HepG2 (cell line): ENCODE measurements around the gene SLF1. TPM values are rescaled to one million over a fixed set of nuclear protein-coding genes. Genes with fewer than 3 reads are reported as not detected.

Experiments used
- ATAC-seq: fragments of 200-7000 bp; cut with Tn5 transposase; 3 replicates; pipeline ENCODE4 v1.9.1; 2020; ENCODE audit warnings: mild to moderate bottlenecking, moderate library complexity
- BruUV-seq: library from RNA; stranded (reverse); fragments of 400-500 nt; replicated peaks from 2 replicates; lab custom pipeline; 2021; lab: Mats Ljungman, UMichigan
- CTCF ChIA-PET: fragments of 300-600 bp; formaldehyde crosslinking; extraction: SDS; loops from one replicate; lab custom pipeline; 2021; ENCODE audit warnings: low total read pairs, inconsistent platforms, low intra/inter-chr PET ratio; lab: Yijun Ruan, JAX
- POLR2A ChIA-PET: fragments of 350-600 bp; sonication (Branson Sonifier 250); formaldehyde crosslinking; loops from one replicate; lab custom pipeline; 2020; ENCODE audit warnings: antibody characterized with exemption, inconsistent platforms; lab: Yijun Ruan, JAX
- DNase-seq: peaks from one replicate; pipeline ENCODE4 v3.0.0-alpha.2; 2015; ENCODE audit warnings: low spot score
- FAIRE-seq: peaks from 3 replicates; lab custom pipeline; 2011; peaks lifted over from hg19 to GRCh38; lab: Jason Lieb, UNC
- H2AFZ ChIP-seq: one replicate; pipeline ENCODE4 v1.6.1; 2011; ENCODE audit warnings: low read length, inconsistent platforms
- H3K27ac ChIP-seq: fragments of 300-600 bp; 3 replicates; pipeline ENCODE4 v1.8.0; 2011; ENCODE audit warnings: mixed run types, mild to moderate bottlenecking, mixed read lengths, low read length, inconsistent platforms; ENCODE audit not compliant: insufficient read depth; ENCODE audit errors: extremely low read length
- H3K27me3 ChIP-seq, 2 experiments: fragments of 200-600 bp in 1 of 2; 2 replicates in 1 of 2; 3 replicates in 1 of 2; pipeline versions ENCODE4 v1.6.0 to v1.8.0; 2011; ENCODE audit warnings: low read length in 2 of 2, mild to moderate bottlenecking in 2 of 2, moderate library complexity in 2 of 2, inconsistent platforms in 1 of 2; ENCODE audit not compliant: insufficient read depth in 2 of 2, control insufficient read depth in 1 of 2
- H3K36me3 ChIP-seq, 2 experiments: fragments of 200-600 bp in 1 of 2; replicated peaks in 1 of 2; 2 replicates in 1 of 2; 3 replicates in 1 of 2; pipeline versions ENCODE4 v1.5.1 to v1.8.0; 2011; ENCODE audit warnings: low read length in 2 of 2, inconsistent platforms in 1 of 2; ENCODE audit not compliant: insufficient read depth in 2 of 2, control insufficient read depth in 1 of 2
- H3K4me1 ChIP-seq: 2 replicates; pipeline ENCODE4 v1.5.1; 2012; ENCODE audit warnings: low read length, inconsistent platforms; ENCODE audit not compliant: insufficient read depth
- H3K4me2 ChIP-seq: 2 replicates; pipeline ENCODE4 v1.6.0; 2011; ENCODE audit warnings: low read depth, low read length, inconsistent platforms
- H3K4me3 ChIP-seq, 3 experiments: fragments of 200-600 bp in 1 of 3; sonication (generic), shearing (Covaris generic) in 1 of 3; replicated peaks in 1 of 3; 2 replicates each; pipeline ENCODE4 v1.5.1; 2011 to 2016; ENCODE audit warnings: low read length in 3 of 3, inconsistent platforms in 2 of 3, low read depth in 2 of 3, mild to moderate bottlenecking in 2 of 3, control low read depth in 1 of 3, mixed read lengths in 1 of 3; ENCODE audit not compliant: insufficient read depth in 1 of 3
- H3K79me2 ChIP-seq: one replicate; pipeline ENCODE4 v1.6.1; 2011; ENCODE audit warnings: low read length, inconsistent platforms; ENCODE audit not compliant: insufficient read depth
- H3K9ac ChIP-seq: 2 replicates; pipeline ENCODE4 v1.6.0; 2011; ENCODE audit warnings: mild to moderate bottlenecking, low read depth, low read length, inconsistent platforms; ENCODE audit not compliant: insufficient read depth
- H3K9me3 ChIP-seq: 2 replicates; pipeline ENCODE4 v1.5.1; 2012; ENCODE audit warnings: mild to moderate bottlenecking, low read length
- H4K20me1 ChIP-seq: 2 replicates; pipeline ENCODE4 v1.6.0; 2011; ENCODE audit warnings: inconsistent platforms, mild to moderate bottlenecking, low read length, moderate library complexity; ENCODE audit not compliant: insufficient read depth
- BCL3 ChIP-seq: sonication (generic); formaldehyde crosslinking; IDR thresholded peaks from 2 replicates; pipeline ENCODE4 v1.5.1; 2020; ENCODE audit warnings: mild to moderate bottlenecking, missing genetic modification reagents, moderate library complexity
- EP300 ChIP-seq, 3 experiments: sonication (generic) in 1 of 3; formaldehyde crosslinking in 1 of 3; IDR thresholded peaks; 2 replicates each; pipeline versions ENCODE4 v1.5.1 to v1.6.1; 2011 to 2020; ENCODE audit warnings: low read depth in 2 of 3, low read length in 2 of 3, borderline replicate concordance in 1 of 3, improper control_type of control experiment in 1 of 3, mild to moderate bottlenecking in 1 of 3, missing genetic modification reagents in 1 of 3, moderate library complexity in 1 of 3
- GRHL1 ChIP-seq: sonication (generic); formaldehyde crosslinking; conservative IDR thresholded peaks from 2 replicates; pipeline ENCODE4 v1.8.0; 2022; ENCODE audit warnings: missing genetic modification reagents
- KDM6A ChIP-seq: IDR thresholded peaks from 2 replicates; pipeline ENCODE4 v1.6.1; 2016; ENCODE audit warnings: low read depth
- MAF1 ChIP-seq: sonication (generic); formaldehyde crosslinking; IDR thresholded peaks from 2 replicates; pipeline ENCODE4 v1.5.0; 2020; ENCODE audit warnings: missing genetic modification reagents, borderline replicate concordance
- RELA ChIP-seq: sonication (generic); formaldehyde crosslinking; IDR thresholded peaks from 2 replicates; pipeline ENCODE4 v1.4.0; 2020; ENCODE audit warnings: missing genetic modification reagents
- TFDP2 ChIP-seq: sonication (generic); formaldehyde crosslinking; IDR thresholded peaks from 2 replicates; pipeline ENCODE4 v1.4.0; 2020; ENCODE audit warnings: missing genetic modification reagents
- WIZ ChIP-seq: sonication (generic); formaldehyde crosslinking; IDR thresholded peaks from 2 replicates; pipeline ENCODE4 v1.5.1; 2020; ENCODE audit warnings: mild to moderate bottlenecking, missing genetic modification reagents
- ZC3H4 ChIP-seq: sonication (generic); formaldehyde crosslinking; IDR thresholded peaks from 2 replicates; pipeline ENCODE4 v1.4.0; 2020; ENCODE audit warnings: missing genetic modification reagents, borderline replicate concordance
- ZNF264 ChIP-seq: sonication (generic); formaldehyde crosslinking; IDR thresholded peaks from 2 replicates; pipeline ENCODE4 v1.4.0; 2020; ENCODE audit warnings: missing genetic modification reagents
- ZSCAN31 ChIP-seq: sonication (generic); formaldehyde crosslinking; IDR thresholded peaks from 2 replicates; pipeline ENCODE4 v1.5.0; 2020; ENCODE audit warnings: low read depth, mild to moderate bottlenecking, missing genetic modification reagents
- ZSCAN9 ChIP-seq: IDR thresholded peaks from 2 replicates; pipeline ENCODE4 v1.6.1; 2016; ENCODE audit warnings: borderline replicate concordance
- WGBS: methylation state at CpG from one replicate; pipeline ENCODE4 v1.1.6; 2017; ENCODE audit warnings: low lambda C conversion rate; 5-methylcytosine and 5-hydroxymethylcytosine counted together
- in situ Hi-C: cut with HindIII; loops from 2 replicates; pipeline ENCODE4 v1.10.0; 2017; ENCODE audit warnings: low pct_unique_long_range_greater_than_20kb; ENCODE audit not compliant: extremely low pct_ligation_motif_present
- intact Hi-C: fragments of 100-400 bp; cut with micrococcal nuclease; formaldehyde crosslinking; loops from one replicate; pipeline ENCODE4 v1.10.0; 2022; ENCODE audit not compliant: unreplicated experiment
- polyA plus RNA-seq, 8 experiments: library from polyadenylated mRNA; depleted of rRNA in 3 of 8; stranded (reverse) in 7 of 8; unstranded in 1 of 8; fragments of >200 nt; fragmentation: Illumina TruSeq in 4 of 8; extraction: Trizol in 4 of 8; gene quantifications; 2 replicates each; pipeline versions ENCODE4 v1.2.1 to v1.2.3, GENCODE V29; 2011 to 2016; ENCODE audit warnings: low read depth in 4 of 8, missing spikeins in 1 of 8, mixed read lengths in 1 of 8; ENCODE audit not compliant: insufficient read depth in 1 of 8
- total RNA-seq, 5 experiments: library from RNA; depleted of rRNA; stranded (reverse); fragments of >200 nt; fragmentation: Illumina TruSeq; extraction: Trizol; gene quantifications; 2 replicates each; pipeline ENCODE4 v1.2.3, GENCODE V29; 2016; ENCODE audit warnings: low read depth in 1 of 5
- TF ChIP-seq, protein P1 (sequence below): IDR thresholded peaks from 2 replicates; pipeline ENCODE4 v1.6.1; 2018; ENCODE audit warnings: missing genetic modification reagents

SLF1 gene
- total and polyA plus RNA-seq, 2 of the 13 experiments (the other 11 are each of a cell fraction or from before 2014, with no cell fraction given): 2.1 to 9.1 TPM

DNA sequence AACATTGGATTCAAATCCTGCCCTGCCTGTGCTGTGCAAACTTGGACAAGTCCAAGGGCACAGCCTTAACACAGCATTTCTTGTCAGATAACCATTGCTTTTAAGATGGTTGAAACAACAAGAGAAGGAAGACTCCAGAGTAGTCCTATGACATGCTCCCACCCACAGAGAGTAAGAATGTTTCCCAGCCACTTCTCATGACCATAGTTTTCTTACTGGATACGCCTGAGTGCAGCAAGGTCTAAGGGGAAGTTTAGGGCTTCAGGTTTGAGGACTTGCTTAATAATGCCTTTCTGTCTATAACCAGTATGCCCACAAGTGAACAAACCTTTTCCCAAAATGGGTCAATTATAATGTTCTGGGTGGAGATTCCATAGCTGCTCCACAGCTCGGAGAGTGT, 126.4 kb downstream of the SLF1 start:
- no peaks in the 10 kb centered on the region for H4K20me1 ChIP-seq
- FAIRE-seq (no peak), ATAC-seq (no peak), DNase-seq (no peak)
- no peaks in the 10 kb centered on the region for H3K36me3 ChIP-seq
- POLR2A ChIA-PET: no interaction called here
- in situ Hi-C loops (no loop called here), intact Hi-C loops (no loop called here)
- no peak overlapping the region for H3K4me2 ChIP-seq
- no peaks in the 10 kb centered on the region for H3K9me3 ChIP-seq
- no peaks in the 10 kb centered on the region for H3K79me2 ChIP-seq
- WGBS: 64% methylated on average over 2 of the region's 2 CpGs
- H2AFZ ChIP-seq: no peak overlapping the region
- no peak overlapping the region for H3K27ac ChIP-seq
- H3K4me3 ChIP-seq: no peak overlapping the region
- CTCF ChIA-PET: no interaction called here
- no TSS peak for BruUV-seq
- H3K4me1 ChIP-seq: no peaks in the 10 kb centered on the region
- H3K9ac ChIP-seq: no peak overlapping the region
- TF ChIP-seq TFDP2 (CRISPR knock-in tag) (no peak), GRHL1 (CRISPR knock-in tag) (no peak), ZC3H4 (CRISPR knock-in tag) (no peak), ZSCAN9 (no peak), KDM6A (no peak), WIZ (CRISPR knock-in tag) (no peak), RELA (no peak), MAF1 (CRISPR knock-in tag) (no peak), ZSCAN31 (CRISPR knock-in tag) (no peak), BCL3 (CRISPR knock-in tag) (no peak), ZNF264 (CRISPR knock-in tag) (no peak), EP300 (IDR thresholded peaks at IDR 0.05; ENCODE audit: low read depth in 2 of 2, low read length in 2 of 2) (no peak), EP300 (CRISPR knock-in tag; IDR thresholded peaks at IDR 0.05; ENCODE audit: borderline replicate concordance) (no peak)
- TF ChIP-seq, protein P1, sequence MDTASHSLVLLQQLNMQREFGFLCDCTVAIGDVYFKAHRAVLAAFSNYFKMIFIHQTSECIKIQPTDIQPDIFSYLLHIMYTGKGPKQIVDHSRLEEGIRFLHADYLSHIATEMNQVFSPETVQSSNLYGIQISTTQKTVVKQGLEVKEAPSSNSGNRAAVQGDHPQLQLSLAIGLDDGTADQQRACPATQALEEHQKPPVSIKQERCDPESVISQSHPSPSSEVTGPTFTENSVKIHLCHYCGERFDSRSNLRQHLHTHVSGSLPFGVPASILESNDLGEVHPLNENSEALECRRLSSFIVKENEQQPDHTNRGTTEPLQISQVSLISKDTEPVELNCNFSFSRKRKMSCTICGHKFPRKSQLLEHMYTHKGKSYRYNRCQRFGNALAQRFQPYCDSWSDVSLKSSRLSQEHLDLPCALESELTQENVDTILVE (CRISPR knock-in tag): no peak
- no peaks in the 10 kb centered on the region for H3K27me3 ChIP-seq
